OCI-LY1 (cell line): ENCODE measurements around the gene PLAGL2.

Source experiments
- EZH2 ChIP-seq: fragments of 200-600 bp; sonication (generic), shearing (Covaris generic); IDR thresholded peaks from 2 replicates; pipeline ENCODE4 v1.8.0; 2017; ENCODE audit warnings: borderline replicate concordance, mixed run types, mild to moderate bottlenecking, antibody characterized with exemption, low read length, moderate library complexity, mixed read lengths
- TF ChIP-seq, protein P1 (sequence below): fragments of 200-600 bp; sonication (generic), shearing (Covaris generic); IDR thresholded peaks from 2 replicates; pipeline ENCODE4 v1.5.1; 2017; ENCODE audit warnings: mild to moderate bottlenecking, antibody characterized with exemption, low read length, moderate library complexity, mixed read lengths

DNA sequence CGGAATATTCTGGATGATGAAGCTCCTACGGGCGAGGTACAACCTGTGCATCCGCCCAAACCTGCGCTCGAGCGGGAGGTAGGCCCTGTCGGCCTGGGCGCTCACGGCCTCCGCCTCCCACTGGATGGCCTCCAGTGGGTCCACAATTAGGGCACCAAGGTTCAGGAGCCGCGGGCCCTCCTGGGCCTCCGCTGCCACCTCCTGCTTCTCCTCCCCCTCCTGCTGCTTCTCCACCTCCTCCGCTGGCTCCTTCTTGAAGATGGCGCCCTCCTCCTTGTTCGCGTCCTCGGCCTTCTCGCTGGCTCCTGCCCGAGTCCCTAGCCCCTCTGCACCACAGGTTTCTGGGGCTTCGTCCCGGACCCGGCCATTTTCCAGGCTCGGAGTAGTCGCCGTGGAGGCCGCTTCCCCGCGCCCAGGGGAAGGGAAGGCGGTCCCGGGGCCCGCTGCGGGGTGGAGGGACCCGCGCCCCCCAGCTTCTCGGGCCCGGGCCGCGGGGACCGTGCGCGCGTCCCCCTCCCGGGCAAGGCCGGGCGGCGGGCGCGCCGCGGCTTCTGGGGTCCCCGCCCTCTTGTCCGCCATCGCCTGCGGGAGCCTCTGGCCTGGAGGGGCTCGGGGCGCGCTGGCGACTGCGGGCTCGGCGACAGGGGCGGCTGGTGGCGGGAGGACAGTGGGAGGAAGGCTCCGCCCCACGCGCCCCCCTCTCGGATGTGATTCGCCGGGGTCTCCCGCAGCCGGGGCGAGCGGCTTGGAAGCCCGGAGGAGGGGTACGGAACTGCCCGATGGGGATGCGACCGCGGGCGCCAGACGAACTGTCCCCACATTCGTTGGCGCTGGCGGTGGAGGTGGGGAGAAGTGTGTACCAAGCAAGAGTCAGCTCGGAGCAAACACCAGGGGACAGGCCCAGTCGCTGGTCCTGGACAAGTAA, 17.6 kb downstream of the PLAGL2 start:
- TF ChIP-seq, protein P1, sequence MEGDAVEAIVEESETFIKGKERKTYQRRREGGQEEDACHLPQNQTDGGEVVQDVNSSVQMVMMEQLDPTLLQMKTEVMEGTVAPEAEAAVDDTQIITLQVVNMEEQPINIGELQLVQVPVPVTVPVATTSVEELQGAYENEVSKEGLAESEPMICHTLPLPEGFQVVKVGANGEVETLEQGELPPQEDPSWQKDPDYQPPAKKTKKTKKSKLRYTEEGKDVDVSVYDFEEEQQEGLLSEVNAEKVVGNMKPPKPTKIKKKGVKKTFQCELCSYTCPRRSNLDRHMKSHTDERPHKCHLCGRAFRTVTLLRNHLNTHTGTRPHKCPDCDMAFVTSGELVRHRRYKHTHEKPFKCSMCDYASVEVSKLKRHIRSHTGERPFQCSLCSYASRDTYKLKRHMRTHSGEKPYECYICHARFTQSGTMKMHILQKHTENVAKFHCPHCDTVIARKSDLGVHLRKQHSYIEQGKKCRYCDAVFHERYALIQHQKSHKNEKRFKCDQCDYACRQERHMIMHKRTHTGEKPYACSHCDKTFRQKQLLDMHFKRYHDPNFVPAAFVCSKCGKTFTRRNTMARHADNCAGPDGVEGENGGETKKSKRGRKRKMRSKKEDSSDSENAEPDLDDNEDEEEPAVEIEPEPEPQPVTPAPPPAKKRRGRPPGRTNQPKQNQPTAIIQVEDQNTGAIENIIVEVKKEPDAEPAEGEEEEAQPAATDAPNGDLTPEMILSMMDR, result no peak
- no peak for TF ChIP-seq EZH2
